Measurements from ENCODE around the gene TCF4.

TCF4 gene

DNA sequence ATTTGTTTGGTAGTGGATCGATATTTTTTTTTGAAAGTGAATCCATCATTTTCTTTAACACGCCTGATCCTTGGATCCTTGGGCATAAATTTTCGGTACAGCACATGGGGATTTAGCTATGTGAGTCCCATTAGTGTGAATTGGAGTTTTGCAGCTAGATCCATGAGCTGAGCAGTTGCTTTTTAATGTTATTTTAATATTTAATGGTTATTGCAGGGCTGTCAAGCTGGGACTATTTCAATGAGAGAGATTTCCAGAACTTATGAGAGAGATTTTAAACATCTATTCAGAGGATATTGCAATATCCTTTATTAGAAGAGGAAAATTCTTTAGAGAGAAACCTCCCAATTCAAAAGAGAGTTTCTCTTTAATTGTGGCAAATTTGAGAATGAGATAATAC is 35.6 kb upstream of the TCF4 start (continued):
- TF ChIP-seq, protein P1, sequence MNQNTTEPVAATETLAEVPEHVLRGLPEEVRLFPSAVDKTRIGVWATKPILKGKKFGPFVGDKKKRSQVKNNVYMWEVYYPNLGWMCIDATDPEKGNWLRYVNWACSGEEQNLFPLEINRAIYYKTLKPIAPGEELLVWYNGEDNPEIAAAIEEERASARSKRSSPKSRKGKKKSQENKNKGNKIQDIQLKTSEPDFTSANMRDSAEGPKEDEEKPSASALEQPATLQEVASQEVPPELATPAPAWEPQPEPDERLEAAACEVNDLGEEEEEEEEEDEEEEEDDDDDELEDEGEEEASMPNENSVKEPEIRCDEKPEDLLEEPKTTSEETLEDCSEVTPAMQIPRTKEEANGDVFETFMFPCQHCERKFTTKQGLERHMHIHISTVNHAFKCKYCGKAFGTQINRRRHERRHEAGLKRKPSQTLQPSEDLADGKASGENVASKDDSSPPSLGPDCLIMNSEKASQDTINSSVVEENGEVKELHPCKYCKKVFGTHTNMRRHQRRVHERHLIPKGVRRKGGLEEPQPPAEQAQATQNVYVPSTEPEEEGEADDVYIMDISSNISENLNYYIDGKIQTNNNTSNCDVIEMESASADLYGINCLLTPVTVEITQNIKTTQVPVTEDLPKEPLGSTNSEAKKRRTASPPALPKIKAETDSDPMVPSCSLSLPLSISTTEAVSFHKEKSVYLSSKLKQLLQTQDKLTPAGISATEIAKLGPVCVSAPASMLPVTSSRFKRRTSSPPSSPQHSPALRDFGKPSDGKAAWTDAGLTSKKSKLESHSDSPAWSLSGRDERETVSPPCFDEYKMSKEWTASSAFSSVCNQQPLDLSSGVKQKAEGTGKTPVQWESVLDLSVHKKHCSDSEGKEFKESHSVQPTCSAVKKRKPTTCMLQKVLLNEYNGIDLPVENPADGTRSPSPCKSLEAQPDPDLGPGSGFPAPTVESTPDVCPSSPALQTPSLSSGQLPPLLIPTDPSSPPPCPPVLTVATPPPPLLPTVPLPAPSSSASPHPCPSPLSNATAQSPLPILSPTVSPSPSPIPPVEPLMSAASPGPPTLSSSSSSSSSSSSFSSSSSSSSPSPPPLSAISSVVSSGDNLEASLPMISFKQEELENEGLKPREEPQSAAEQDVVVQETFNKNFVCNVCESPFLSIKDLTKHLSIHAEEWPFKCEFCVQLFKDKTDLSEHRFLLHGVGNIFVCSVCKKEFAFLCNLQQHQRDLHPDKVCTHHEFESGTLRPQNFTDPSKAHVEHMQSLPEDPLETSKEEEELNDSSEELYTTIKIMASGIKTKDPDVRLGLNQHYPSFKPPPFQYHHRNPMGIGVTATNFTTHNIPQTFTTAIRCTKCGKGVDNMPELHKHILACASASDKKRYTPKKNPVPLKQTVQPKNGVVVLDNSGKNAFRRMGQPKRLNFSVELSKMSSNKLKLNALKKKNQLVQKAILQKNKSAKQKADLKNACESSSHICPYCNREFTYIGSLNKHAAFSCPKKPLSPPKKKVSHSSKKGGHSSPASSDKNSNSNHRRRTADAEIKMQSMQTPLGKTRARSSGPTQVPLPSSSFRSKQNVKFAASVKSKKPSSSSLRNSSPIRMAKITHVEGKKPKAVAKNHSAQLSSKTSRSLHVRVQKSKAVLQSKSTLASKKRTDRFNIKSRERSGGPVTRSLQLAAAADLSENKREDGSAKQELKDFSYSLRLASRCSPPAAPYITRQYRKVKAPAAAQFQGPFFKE (tag by site-specific recombination; IDR thresholded peaks at IDR 0.05; ENCODE audit: borderline replicate concordance) = no peak
- TF ChIP-seq YY1 (tag by site-specific recombination; IDR thresholded peaks at IDR 0.05) (no peak), ZNF621 (tag by site-specific recombination; IDR thresholded peaks at IDR 0.05) (no peak), YY2 (tag by site-specific recombination; IDR thresholded peaks at IDR 0.05) (no peak), FEZF1 (tag by site-specific recombination; IDR thresholded peaks at IDR 0.05) (no peak), ZNF366 (tag by site-specific recombination; conservative IDR thresholded peaks at IDR 0.05) (no peak), KLF9 (tag by site-specific recombination; IDR thresholded peaks at IDR 0.05; ENCODE audit: low read depth) (no peak), ZNF664 (tag by site-specific recombination; IDR thresholded peaks at IDR 0.05) (no peak)
- TF ChIP-seq, protein P2, sequence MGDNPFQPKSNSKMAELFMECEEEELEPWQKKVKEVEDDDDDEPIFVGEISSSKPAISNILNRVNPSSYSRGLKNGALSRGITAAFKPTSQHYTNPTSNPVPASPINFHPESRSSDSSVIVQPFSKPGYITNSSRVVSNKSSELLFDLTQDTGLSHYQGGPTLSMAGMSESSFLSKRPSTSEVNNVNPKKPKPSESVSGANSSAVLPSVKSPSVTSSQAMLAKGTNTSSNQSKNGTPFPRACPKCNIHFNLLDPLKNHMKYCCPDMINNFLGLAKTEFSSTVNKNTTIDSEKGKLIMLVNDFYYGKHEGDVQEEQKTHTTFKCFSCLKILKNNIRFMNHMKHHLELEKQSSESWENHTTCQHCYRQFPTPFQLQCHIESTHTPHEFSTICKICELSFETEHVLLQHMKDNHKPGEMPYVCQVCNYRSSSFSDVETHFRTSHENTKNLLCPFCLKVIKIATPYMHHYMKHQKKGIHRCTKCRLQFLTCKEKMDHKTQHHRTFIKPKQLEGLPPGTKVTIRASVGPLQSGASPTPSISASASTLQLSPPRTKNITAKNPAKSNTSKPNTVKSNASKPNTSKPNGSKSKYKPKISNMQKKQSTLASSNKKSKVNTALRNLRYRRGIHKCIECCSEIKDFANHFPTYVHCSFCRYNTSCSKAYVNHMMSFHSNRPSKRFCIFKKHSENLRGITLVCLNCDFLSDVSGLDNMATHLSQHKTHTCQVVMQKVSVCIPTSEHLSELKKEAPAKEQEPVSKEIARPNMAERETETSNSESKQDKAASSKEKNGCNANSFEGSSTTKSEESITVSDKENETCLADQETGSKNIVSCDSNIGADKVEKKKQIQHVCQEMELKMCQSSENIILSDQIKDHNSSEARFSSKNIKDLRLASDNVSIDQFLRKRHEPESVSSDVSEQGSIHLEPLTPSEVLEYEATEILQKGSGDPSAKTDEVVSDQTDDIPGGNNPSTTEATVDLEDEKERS (tag by site-specific recombination; IDR thresholded peaks at IDR 0.05) = no peak
- TF ChIP-seq, protein P3, sequence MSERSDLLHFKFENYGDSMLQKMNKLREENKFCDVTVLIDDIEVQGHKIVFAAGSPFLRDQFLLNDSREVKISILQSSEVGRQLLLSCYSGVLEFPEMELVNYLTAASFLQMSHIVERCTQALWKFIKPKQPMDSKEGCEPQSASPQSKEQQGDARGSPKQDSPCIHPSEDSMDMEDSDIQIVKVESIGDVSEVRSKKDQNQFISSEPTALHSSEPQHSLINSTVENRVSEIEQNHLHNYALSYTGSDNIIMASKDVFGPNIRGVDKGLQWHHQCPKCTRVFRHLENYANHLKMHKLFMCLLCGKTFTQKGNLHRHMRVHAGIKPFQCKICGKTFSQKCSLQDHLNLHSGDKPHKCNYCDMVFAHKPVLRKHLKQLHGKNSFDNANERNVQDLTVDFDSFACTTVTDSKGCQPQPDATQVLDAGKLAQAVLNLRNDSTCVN (tag by site-specific recombination; optimal IDR thresholded peaks at IDR 0.05) = no peak

DNA sequence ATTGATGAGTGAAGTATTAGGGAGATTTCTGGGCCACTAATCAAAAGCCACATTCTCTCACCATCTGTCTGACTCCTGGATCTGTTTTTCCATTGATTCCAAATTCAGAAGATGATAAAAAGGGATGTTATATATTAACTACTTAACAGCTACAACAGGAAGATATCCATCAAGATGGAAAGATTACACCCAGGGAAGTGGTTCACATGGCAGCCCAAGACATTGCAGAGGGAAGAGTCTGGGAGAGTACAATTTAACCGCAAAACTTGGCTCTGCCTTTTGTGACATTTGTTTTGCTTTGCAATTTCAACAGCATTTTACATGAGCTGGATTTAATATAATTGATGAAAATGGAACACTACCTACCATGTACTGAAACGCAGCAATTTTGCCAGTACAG is 22.5 kb upstream of the TCF4 start:
- ChIA-PET POLR2A (no interaction called here), CTCF (no interaction called here)
- H3K27ac ChIP-seq (ENCODE audit: extremely low read depth, low read depth, low read length) = no peak overlapping the region
- no peak for TF ChIP-seq SETDB1 (IDR thresholded peaks at IDR 0.05; ENCODE audit: insufficient read length, low read length)
- no peak for TF ChIP-seq SALL2 (tag by site-specific recombination; IDR thresholded peaks at IDR 0.05; ENCODE audit: borderline replicate concordance)
- TF ChIP-seq ZNF23 (tag by site-specific recombination; IDR thresholded peaks at IDR 0.05; ENCODE audit: borderline replicate concordance) = no peak
- no peak for TF ChIP-seq SCRT1 (tag by site-specific recombination; IDR thresholded peaks at IDR 0.05; ENCODE audit: borderline replicate concordance)
- TF ChIP-seq, protein P4, sequence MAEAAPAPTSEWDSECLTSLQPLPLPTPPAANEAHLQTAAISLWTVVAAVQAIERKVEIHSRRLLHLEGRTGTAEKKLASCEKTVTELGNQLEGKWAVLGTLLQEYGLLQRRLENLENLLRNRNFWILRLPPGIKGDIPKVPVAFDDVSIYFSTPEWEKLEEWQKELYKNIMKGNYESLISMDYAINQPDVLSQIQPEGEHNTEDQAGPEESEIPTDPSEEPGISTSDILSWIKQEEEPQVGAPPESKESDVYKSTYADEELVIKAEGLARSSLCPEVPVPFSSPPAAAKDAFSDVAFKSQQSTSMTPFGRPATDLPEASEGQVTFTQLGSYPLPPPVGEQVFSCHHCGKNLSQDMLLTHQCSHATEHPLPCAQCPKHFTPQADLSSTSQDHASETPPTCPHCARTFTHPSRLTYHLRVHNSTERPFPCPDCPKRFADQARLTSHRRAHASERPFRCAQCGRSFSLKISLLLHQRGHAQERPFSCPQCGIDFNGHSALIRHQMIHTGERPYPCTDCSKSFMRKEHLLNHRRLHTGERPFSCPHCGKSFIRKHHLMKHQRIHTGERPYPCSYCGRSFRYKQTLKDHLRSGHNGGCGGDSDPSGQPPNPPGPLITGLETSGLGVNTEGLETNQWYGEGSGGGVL (tag by site-specific recombination; IDR thresholded peaks at IDR 0.05) = no peak
- TF ChIP-seq ZBTB8A (tag by site-specific recombination; IDR thresholded peaks at IDR 0.05) = no peak
- no peak for TF ChIP-seq TCF7L2 (IDR thresholded peaks at IDR 0.05; ENCODE audit: borderline replicate concordance, low read depth, low read length)
- no peak for TF ChIP-seq ZNF423 (tag by site-specific recombination; IDR thresholded peaks at IDR 0.05)
- TF ChIP-seq ZNF16 (tag by site-specific recombination; IDR thresholded peaks at IDR 0.05; ENCODE audit: low read depth) = no peak
- TF ChIP-seq, protein P5, sequence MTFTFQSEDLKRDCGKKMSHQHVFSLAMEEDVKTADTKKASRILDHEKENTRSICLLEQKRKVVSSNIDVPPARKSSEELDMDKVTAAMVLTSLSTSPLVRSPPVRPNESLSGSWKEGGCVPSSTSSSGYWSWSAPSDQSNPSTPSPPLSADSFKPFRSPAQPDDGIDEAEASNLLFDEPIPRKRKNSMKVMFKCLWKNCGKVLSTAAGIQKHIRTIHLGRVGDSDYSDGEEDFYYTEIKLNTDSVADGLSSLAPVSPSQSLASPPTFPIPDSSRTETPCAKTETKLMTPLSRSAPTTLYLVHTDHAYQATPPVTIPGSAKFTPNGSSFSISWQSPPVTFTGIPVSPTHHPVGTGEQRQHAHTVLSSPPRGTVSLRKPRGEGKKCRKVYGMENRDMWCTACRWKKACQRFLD (tag by site-specific recombination; IDR thresholded peaks at IDR 0.05) = no peak
- TF ChIP-seq ZNF571 (tag by site-specific recombination; IDR thresholded peaks at IDR 0.05) = no peak
- TF ChIP-seq, protein P6, sequence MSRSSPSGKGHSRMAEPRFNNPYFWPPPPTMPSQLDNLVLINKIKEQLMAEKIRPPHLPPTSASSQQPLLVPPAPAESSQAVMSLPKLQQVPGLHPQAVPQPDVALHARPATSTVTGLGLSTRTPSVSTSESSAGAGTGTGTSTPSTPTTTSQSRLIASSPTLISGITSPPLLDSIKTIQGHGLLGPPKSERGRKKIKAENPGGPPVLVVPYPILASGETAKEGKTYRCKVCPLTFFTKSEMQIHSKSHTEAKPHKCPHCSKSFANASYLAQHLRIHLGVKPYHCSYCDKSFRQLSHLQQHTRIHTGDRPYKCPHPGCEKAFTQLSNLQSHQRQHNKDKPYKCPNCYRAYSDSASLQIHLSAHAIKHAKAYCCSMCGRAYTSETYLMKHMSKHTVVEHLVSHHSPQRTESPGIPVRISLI (tag by site-specific recombination; IDR thresholded peaks at IDR 0.05) = no peak
- TF ChIP-seq ZNF76 (tag by site-specific recombination; IDR thresholded peaks at IDR 0.05; ENCODE audit: borderline replicate concordance, low read depth) = no peak

More for the DNA sequence above, 22.5 kb upstream of the TCF4 start:
- H3K4me1 ChIP-seq (ENCODE audit: control insufficient read depth, insufficient read depth, low read length) = no peaks in the 10 kb centered on the region
- no peaks in the 10 kb centered on the region for H3K9me3 ChIP-seq (ENCODE audit: control insufficient read depth, insufficient read depth, low read depth, low read length)
- no peaks in the 10 kb centered on the region for H3K36me3 ChIP-seq (ENCODE audit: control insufficient read depth in 2 of 2, insufficient read depth in 1 of 2, low read length in 2 of 2)
- no peak overlapping the region for H3K4me3 ChIP-seq (ENCODE audit: low read depth, low read length)
